GM08714 (cell line): ENCODE measurements around the gene GRK6.
"Not testable (repeated sequence)": the region's sequence is repeated elsewhere in the genome, so short reads cannot be mapped to it uniquely, and the experiment has no call there.

Experiments used
- H3K4me3 ChIP-seq: fragments of 200-500 bp; sonication (Bioruptor generic); 2 replicates; pipeline ENCODE4 v1.5.1; 2014; ENCODE audit warnings: mild to moderate bottlenecking, low read length, inconsistent platforms
- ZNF274 ChIP-seq: IDR thresholded peaks from 2 replicates; pipeline ENCODE4 v1.6.1; 2012; ENCODE audit warnings: mild to moderate bottlenecking, low read depth, low read length

Gene GRK6

DNA sequence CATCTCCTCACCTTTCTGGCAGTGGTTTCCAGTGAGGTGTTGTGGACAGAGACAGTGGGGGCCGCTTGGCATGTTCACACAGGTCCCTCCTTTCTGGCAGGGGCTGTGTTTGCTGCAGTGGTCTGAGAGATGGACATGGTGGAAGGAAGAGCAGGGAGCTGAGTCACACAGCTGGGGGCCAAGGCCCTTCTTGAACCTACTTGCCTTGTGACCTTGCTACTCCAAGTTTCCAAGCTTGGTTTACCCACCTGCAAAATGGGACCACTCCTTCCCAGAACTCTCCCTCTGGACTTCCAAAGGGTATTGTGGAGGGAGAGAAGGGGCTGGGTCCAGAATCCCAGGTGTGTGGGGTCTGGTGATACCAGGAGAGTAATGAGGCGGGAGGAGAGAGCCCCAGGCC, 21.2 kb upstream of the GRK6 start:
- TF ChIP-seq ZNF274: no peak
- H3K4me3 ChIP-seq: no peak overlapping the region

DNA sequence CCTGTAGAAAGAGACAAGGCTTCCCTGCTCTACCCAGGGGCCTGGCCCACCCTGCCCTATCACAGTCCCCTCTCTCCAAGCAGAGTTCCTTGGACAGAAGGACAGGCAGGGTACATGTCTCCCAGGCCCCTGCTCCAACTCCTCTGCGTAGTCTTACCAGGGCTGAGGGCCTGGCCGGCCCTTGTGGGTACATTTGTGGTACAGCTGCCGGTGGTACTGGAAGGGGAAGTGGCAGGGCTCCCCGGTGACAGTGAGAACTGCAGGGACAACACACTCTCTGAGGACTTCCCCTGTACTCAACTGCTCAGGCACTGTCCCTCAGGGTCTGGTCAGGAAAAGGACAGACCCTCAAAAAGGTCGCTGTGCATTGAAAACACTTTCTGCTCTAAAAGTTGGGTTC, 20.7 kb upstream of the GRK6 start:
- no peak for TF ChIP-seq ZNF274
- H3K4me3 ChIP-seq: no peak overlapping the region

DNA sequence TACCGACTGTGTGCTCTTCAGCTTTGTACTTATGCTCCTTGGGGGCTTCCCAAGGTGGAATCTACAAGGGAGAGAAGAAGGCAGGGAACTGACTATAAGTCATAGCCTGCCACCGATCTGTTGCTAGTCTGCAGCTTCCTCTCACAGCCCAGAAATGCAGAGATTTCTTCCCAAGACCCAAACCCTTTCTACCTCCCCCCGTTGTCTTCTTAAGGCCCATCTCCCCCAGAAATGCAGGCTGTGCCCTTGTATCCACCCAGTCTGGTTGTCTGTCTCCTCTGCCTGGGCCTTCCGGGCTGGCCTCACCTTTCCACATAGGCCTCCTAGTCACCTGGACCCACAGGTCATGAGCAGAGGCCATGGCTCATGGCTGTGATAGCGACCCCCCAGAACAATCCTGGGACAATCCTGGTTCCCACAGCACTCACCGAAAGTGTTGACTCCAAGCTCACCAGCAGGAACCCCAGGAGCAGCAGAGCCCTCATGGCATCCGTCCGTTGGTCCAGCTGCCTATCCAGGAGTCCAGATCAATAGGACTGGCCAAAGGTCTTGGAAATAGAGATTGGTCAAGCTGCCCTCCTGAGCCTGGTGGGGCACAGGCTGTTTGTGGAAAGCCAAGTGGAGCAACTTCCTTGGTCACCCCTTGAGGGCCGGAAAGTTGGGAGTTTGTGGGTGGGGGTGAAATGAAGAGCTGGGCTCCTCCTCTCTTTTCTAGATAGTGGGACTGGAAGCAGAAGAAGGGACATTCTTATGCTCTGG, 17.3 kb upstream of the GRK6 start, which contains the start of gene F12:
TSS of gene F12 (minus strand) at position 522 of the 759 bp plus-strand sequence. CDS start at position 485, 37 bp downstream.
- TF ChIP-seq ZNF274: no peak
- no peak within 1 kb of the TSS for H3K4me3 ChIP-seq

DNA sequence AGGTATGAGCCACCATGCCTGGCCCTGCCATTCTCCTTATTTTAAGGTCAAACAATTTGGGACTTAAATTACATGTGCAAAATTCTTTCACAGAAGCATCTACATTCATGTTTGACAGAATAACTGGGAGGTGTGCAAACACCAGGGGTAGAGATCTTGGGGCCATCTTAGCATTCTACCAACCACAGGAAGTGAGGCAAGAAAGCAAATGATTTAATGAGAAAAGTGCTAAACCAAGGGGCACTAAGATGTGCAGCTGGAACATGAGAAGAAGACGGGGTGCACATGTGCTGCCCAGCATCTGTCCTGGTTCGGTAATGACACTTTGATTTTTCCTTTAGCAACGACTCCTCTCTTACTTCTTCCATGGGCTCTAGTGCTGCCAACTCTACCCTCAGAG, 15.9 kb upstream of the GRK6 start:
- H3K4me3 ChIP-seq: no peak overlapping the region
- TF ChIP-seq ZNF274: no peak

DNA sequence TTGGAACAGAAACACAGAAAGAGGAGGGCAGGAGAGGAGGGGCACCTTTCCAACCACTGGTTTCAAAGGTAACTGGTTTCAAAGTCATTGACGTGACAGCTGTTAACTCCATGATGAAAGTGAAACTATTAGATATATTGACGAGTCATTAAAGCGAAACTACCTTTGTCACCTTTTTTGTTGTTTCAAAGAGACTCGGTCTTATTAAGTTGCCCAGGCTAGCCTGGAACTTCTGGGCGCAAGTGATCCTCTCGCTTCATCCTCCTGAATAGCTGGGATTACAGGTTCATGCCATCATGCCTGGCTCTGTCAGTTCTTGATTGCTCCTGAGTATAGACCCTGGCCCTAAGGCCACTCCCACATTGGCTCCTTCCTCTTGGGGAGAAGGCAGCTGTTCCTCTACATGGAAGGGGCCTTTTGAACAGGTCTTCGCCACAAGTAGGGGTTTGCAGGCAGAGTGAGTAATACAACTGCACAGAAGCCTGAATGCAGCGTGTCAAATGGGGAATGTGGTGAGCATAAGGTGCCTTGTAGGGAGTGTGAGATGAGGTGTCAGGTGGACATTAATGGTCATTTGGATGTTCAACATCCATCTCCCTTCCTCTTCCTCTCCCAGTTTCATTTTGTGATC, 13.8 kb upstream of the GRK6 start:
- H3K4me3 ChIP-seq: peak overlapping the region; percentile 27; the same call in 1 of the 2 replicates
- no peak for TF ChIP-seq ZNF274

DNA sequence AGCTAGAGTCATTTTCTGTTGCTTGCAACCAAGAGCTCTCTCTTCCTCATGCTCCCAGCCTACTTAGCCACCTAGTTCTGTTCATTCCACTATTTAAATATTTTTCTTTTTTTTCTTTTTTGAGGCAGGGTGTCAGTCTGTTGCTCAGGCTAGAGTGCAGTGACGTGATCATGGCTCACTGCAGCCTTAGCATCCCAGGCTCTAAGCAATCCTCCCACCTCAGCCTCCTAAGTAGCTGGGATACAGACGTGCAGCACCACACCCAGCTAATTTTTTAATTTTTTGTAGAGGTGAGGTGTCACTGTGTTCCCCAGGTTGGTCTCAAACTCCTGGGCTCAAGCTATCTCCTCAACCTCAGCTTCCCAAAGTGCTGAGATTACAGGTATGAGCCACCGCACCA, 12.0 kb upstream of the GRK6 start:
- H3K4me3 ChIP-seq: no peak overlapping the region
- TF ChIP-seq ZNF274: no peak

DNA sequence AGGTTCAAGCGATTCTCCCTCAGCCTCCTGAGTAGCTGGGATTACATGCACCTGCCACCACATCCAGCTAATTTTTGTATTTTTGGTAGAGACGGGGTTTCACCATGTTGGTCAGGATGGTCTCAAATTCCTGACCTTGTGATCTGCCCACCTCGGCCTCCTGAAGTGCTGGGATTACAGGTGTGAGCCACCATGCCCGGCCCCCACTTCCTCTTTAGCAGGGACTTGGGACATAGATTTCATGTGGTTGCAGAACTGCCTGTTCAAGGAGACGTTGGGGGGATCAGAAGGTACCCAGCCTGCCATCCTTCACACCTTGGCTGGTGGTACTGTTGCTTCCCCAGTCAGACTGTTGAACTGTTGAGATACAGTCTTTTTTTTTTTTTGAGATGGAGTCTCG, 9.4 kb upstream of the GRK6 start:
- not testable (repeated sequence) for H3K4me3 ChIP-seq

DNA sequence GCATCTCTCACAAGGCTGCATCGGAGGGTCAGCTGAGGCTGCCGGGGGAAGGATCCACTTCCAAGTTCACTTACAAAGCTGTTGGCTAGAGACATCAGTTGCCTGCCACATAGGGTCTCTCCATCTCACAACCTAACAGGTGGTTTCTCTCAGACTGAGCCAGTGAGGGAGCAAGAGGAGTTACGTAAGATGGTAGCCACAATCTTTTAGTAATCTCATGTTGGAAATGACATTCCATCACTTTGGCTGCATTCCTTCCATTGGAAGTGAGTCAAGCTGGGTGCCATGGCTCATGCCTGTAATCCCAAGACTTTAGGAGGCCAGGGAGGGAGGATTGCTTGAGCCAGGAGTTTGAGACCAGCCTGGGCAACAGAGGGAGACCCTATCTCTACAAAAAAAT, 7.4 kb upstream of the GRK6 start:
- no peak for TF ChIP-seq ZNF274
- no peak overlapping the region for H3K4me3 ChIP-seq

DNA sequence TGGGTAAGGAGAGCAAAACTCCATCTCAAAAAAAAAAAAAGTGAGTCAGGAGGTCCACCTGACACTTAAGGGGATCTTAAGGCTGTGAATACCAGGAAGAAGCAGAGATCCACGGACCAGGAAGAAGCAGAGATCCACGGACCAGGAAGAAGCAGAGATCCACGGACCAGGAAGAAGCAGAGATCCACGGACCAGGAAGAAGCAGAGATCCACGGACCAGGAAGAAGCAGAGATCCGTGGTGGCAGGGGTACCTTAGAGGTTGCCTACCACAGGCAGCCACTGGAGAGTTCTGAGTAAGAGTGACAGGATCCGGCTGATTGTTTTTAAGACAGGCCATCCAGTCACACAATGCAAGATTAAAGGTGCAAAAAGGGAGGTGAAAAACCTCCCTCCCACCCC, 6.0 kb upstream of the GRK6 start:
- not testable (repeated sequence) for H3K4me3 ChIP-seq

DNA sequence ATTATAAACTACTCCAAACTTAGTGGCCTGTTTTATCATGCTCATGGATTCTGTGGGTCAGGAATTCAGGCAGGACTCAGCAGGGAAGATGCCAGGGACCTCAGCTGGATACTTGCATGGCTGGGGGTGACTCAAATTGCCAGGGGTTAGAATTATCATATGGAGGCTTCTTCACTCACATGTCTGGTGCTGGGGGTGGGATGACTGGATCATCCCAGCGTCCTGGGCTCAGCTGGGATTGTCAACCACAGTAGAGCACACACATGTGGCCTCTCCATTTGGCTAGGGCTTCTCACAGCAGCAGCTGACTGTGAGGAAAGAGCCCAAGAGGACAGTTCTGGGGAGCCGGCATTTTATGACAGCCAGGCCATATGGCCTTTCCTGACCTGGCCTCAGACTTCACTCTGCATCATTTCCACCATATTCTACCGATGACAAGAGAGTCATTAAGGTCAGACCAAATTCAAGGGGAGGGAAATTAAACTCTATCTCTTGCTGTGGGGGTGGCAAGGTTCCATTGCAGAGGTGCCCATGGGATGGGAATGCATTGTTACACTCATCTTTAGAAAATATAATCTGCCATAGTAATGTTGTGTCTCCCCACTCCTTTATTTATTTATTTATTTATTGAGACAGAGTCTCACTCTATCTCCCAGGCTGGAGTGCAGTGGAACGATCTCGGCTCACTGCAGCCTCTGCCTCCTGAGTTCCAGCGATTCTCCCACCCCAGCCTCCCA, 5.2 kb upstream of the GRK6 start:
- no peak overlapping the region for H3K4me3 ChIP-seq
- TF ChIP-seq ZNF274: no peak

DNA sequence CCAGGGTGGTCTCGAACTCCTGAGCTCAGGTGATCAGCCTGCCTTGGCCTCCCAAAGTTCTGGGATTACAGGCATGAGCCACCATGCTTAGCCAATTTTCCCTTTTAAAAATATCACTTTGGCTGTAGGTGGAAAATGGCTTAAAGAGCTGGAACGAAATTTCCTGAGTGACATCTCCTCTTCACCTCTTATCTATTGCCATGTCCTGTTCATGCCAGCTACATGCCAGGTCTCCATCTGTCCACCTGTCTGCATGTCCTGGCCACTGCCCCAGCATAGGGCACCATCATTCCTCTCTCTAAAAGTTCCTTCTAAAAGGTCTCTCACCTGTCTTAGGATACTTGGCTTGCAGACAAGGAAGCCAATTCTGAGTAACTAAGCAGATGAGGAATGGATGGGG, 2.8 kb upstream of the GRK6 start:
- no peak for TF ChIP-seq ZNF274
- no peak overlapping the region for H3K4me3 ChIP-seq

DNA sequence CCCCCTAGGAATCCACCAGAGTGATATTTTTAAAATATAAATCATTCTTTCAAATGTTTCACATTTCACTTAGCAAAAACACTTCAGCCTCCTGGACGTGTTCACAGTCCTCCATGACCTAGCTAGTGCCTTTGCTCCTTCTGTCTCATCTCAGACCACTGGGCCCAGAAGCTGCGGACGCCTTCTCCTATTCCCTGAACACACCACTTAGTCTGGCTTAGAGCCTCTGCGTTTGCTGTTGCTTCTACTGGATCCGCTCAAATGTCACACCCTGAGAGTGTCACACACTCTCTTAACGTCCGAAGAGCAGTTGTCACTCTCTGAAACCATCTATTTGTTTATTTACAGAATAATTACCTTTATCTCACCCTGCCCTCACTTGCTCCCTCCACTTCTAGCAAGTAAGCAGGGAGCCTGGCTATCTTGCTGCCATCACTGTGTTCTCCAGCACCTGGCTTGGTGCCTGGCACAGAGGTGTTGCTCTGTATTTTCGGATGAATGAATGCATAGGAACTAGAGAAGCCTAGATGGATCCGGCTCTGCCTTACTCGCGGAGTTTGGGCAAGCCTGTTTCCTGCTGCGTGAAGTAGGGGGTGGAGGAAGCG, 1.2 kb upstream of the GRK6 start:
- H3K4me3 ChIP-seq: peak overlapping the region; percentile 56; the same call in 1 of the 2 replicates
- no peak for TF ChIP-seq ZNF274

DNA sequence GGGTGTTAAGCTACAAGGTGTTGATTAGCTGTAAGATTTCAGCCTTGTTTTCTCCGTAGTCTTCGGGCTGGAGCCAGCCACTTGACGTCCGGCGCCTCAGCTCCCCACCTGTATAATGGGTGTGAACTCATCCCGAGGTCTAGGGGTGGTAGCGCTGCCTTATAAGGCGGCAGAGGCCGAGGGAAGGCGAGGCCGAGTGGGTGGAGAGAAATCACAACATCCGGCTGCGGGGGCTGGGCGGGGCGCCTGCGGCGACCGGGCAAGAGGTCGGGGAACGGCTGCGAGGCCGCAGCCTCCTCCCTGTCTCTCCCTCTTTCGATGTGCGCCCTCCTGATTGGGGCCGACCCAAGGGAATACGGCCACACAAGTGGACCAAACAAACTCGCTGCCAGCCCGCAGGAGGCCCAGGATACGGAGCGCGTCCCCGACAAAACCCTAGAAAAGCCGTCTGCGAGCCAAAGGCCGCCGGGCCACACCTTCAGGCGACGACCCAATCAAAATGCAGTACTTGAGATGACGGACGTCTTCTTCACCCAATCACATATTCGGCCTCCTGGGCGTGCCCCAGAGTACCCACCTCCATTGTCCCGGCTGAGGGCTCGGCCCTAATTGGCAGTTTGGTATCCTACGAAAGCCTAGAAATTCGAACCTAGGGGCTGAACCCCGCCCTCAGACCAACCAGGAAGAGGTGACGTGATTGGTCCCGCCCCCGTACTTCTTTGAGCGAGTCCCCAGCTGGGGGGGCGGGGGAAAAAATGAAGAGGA, 493 bp upstream of the GRK6 start:
- peak overlapping the region; percentile 56; the same call in 1 of the 2 replicates for H3K4me3 ChIP-seq
- no peak for TF ChIP-seq ZNF274
